HG02852 (cell line): ENCODE results near the gene PNMA1.

Source experiments
- ATAC-seq: cut with Tn5 transposase; IDR thresholded peaks from one replicate; pipeline ENCODE4 v1.9.1; 2021; ENCODE audit warnings: mild to moderate bottlenecking, moderate library complexity; ENCODE audit not compliant: unreplicated experiment

Gene PNMA1

DNA sequence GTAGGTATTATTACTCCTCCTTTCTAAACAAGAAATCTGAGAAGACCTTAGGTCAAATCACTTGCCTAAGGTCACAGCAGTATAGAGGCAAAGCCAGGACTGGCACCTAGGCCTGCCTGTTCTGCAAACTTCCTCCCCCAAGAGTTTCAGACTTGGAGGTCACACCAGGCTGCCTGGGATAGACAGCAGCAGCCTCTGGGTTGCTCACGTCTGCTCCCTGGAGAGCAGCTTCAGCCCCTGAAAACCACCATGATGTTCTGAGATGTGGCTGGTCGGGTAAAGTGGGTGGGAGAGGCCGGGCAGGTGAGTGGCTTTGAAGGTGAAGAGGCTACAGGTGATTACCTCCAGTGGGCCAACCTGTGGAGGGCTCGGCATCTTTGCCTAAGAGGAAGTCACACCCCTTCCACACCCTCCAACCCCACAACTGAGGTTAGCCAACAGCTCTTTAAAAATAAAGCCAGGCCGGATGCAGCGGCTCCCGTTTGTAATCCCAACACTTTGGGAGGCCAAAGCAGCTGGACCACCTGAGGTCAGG, 37.0 kb upstream of the PNMA1 start:
- ATAC-seq = no peak

DNA sequence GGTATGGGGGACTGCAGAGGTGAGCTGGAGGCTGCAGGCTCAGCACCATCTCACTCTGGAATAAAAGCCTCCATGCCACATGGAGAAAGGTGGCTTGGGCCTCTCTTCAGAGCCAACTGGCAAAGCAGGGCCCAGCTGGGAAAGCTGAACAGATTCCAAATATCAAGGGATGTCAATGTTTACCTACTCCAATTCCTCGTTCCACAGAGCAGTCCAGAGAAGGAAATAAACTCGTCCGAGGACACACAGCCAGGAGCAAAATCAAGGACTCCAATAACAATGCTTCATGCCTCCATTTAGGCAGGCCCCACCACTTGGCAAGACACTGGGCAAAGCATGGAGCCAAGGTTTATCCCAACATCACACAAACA, 36.3 kb upstream of the PNMA1 start:
- no peak for ATAC-seq

DNA sequence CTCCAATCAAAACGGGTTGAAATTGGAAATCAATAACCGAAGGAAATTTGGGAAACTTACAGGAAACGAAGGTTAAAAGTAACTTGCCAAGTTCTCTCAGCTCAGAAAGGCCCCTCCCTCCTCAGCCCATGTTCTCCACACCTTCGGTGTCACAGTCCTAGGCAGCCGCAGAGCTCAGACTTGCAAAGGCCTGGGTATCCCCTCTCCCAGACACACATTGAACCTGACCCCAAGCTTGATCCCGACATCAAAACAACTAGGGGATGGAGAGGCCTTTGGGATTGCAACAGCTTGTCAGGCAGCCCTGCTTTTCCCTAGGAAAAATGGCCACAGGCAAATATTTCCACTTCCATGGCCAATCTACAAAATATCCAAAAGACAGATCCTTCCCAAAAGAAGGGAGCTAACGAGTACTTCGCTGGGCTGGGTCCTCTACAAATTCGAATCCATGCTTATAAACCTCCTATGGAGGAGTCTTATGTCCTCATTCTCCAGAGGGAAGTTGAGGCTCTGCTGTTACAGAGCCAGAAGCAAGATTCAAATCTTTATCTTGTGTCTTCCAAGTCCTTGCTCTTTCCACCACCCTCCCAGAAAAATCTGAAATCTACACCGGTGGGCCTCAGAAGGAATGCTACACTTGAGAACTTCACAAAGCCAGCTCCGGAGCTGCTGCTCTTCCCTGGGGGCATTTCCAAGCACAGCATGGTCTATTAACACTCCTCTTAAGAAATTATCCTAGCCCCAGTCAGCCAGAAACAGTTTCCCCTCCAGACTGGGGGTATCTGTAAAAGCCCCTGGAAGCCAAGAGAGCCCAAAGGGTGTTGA, 35.7 kb upstream of the PNMA1 start:
- no peak for ATAC-seq

DNA sequence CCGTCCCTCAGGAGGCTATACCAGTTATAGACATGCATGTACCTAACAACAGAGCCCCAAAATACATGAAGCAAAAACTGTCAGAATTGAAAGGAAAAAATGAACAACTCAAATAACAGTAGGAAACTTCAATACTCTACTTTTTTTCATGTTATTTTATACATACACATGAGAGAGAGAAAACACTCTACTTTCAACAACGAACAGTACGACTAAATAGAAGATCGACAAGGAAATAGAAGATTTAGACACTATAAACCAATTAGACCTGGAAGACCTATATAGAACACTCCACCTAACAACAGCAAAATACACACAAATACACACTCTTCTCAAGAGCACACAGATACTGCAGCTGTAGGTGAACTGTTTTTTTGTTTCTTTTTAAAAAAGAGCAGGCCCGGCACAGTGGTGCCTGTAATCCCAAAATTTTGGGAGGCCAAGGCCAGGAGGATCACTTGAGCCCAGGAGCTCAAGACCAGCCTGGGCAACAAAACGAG, 34.7 kb upstream of the PNMA1 start:
- no peak for ATAC-seq

DNA sequence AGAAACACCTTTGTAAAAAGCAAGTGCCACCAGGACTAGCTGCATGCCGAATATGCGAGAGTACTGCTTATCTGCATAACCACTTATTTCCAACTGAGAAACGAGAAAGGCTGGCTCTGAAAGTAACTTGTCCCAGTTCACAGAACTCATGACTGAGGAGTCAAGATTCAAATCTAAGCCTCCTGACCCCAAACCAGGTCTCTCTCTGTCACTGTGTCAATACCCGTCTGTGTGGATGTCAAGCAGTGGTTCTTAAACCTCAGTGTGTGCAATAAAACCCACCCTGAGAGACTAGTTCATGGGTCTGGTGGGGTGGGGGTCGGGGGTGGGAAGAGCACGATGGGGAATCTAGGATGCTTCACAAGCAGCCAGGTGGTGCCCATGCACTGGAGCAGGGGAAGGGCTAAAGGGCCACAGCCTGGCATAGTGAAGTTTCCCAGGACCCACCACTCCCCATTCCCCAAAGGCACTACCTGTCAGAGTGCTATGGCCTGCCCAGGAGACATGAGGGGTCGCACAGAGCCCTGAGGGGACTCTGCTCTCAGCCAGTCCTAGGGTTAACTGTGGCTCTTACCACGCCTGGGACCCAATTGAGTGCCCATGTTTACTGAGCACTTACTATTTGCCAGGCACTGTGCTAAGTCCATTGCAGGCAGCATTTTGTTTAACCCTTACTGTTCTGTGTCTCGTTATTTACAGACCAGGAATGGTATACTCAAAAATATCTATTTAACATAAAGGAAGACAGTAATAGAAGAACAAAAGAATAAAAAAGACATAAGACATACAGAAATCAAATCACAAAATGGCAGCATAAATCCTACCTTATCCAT, 33.4 kb upstream of the PNMA1 start:
- ATAC-seq = no peak

DNA sequence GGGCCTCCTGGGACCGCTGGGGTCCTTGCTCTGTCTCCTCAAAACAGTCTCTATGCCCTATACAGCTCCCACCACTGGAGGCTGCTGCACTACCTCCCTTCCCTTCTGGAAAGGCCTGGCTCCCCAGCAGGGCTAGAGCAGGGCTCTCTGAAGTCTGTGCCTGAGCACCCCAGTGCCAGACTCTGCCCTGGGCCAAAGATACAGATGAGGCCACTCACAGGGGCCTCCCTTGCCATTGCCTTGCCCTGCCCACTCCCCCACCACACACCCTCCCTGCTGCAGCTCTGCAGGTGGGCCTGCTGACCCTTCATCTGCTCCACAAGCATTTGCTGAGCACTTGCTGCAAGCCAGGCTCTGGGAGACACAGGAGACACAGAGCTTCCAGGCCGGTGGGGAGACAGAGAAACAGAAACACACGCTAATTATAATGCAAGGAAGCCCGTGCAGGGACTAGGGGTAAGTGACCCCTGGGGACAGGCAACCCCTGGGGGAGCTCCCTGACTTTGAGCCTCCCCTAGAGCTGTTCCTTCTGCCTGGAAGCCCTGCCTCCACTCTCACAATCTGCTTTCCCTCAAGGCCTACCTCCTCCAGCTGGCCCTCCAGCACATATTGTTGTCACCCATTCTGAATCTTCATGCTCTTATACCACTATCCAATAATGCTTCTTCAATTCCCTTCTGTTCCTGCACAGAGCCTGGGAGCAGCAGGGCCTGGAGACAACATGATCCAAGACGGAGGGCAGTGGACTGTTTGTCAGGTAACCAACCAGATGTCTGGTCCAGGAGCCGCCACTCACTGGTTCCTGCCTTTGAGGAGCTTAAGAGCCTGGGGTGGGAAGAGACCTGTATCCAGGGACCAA, 32.6 kb upstream of the PNMA1 start:
- no peak for ATAC-seq

DNA sequence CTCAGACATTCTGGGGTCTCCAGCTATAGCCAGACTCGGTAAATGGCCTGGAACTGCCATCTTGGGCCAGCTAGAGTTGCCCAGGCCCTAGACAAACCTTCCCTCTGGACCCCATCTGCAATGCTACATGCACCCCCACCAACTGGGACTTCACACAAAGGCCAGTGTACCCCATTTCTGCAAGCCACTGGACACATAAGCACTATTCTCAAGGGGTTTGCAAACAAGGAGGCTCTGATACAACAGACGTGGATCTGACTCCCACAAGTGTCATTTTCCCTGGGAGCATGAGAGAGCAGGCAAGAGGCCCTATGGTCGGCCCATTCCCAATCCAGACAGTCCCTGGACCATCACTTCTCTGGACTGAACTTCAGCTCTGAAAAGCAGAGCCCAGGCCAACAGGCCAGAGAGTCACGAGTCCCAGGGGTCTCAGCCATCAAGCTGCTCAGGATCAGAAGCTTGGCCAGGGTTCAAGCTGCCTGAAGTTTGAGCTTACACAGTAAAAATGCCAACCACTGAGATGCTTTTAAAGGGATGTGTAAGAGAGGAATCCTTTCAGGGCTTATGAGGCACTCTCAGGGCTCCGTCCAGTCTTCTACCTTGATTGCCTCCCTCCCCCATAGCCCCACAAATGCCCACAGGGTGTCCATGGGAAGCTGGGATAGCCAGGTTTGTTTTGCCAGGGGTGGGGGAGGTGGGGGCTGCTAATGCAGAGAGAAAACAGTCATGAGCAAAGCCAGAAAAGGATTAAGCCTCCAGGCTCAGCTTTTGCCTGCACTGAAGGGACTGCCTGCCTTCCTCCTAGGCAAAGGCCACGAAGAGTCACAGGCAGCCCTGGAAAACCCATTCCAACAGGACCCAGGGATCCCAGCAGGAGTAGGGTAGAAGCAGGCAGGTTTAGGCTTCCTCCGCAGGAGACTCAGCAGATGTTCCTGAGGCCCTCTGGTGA, 31.7 kb upstream of the PNMA1 start:
- no peak for ATAC-seq

DNA sequence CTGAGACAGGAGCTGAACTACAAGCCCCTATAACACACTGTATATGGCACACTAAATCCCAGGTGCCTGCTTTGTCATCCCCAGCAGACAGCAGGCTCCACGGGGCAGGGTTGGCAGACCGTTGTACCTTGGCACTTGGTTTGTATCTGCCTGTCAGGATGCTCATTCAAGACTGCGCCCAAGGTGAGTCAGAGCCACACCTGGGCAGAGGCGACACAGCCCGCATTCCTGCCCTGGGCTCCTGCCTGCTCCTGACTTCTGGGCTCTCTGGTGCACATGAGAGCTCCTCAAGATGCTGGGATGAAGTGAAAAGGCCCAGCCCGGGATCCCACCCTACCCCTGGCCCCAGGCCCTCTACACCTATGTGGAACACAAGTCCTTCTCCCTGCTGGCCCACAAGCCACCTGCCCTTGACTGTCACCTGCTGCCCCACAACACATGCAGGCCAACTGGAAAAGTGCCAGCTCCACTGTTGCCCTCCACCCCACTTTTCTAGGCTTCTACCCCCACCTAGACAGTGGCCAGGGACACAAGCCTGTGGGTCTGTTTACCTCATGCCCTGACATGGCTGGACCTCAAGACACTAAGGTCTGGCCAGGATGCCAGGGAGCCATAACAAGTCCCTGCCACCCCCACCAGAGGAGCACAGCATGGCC, 30.8 kb upstream of the PNMA1 start:
- ATAC-seq = no peak

DNA sequence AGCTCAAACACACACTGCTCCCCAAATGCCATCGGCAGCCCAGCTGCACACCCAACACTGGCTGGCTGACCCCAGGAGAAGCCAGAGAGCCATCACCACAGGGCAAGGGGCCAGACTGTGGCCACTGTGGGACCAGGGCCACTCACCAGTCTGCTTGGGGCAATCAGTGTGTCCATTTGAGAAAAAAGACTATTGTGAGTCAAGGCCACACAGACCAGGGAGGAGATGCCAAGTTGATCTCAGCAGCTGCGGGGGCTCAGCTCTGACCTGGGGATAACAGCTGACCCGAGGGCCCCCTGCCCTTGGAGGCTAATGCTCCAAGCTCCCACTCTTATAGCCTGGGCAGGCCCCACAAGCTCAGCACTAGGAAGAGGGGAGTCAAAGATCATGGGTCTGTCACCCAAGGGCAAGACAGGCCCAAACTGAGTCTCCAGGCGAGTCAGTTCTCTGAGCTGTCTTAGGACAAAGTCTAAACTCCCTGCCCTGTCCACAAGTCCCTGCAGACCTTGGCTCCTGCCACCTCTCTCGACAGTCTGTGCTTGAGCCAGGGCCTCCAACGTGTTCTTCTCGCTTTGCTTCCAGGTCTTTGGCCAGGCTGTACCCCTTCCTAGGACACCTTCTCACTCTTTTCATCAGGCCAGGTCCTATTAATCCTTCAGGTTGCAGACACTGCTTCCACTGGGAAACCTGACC, 30.1 kb upstream of the PNMA1 start:
- no peak for ATAC-seq

DNA sequence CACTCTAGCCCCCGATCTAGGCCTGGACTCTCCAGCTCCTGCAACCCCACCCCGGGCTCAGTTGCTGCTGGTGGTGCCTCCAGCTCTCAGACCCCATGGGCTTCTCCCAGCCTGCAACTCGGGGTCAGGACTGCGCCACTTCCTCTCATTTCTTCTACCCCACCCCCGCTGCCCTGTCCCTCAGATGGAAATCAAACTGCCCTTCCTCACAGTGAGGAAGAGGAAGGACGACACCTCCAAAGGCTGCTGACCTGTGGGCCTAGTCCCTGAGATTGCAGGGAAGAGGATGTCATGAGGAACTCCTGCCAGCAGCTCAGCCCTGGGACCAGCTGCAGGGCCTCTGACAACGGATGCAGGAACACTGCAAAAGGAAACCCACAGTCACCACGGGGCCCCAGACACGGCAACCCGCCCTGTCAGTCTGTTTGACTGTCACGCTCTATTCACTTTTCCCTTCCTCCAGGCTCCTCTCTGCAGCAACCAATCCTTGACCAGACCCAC, 29.3 kb upstream of the PNMA1 start:
- ATAC-seq = peak; percentile 57

DNA sequence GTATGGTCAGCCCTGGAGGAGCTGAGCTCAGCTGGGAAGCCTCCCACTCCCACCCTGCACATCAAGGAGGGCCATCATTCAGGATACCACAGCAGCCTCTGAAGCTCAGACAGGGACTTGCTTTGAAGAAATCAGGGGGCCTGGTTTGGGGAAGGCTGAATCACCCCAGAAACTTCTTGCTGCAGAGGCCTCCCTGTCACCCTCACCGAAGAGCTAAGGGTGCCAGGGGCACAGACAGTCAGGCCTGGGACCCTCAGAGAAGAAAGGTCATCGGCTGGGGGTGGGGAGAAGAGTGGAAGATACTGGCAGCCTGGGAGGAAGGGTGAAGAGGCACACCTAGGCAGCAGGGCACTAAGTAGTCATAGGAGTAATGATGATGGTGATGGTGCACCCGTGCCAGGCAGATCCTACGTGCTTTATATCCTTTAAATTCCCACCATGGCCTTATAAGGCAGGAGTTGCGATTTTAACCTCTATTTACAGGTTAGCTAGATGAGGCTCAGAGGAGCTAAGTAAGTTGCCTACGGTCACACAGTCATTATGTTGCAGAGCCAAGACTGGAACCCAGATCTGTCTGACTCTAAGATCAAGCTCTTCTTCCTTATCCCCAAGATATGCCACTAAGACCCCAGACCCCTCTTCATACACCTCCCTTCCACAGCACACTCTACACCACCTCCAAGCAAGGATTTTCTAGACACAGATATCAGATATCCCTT, 28.5 kb upstream of the PNMA1 start:
- no peak for ATAC-seq

DNA sequence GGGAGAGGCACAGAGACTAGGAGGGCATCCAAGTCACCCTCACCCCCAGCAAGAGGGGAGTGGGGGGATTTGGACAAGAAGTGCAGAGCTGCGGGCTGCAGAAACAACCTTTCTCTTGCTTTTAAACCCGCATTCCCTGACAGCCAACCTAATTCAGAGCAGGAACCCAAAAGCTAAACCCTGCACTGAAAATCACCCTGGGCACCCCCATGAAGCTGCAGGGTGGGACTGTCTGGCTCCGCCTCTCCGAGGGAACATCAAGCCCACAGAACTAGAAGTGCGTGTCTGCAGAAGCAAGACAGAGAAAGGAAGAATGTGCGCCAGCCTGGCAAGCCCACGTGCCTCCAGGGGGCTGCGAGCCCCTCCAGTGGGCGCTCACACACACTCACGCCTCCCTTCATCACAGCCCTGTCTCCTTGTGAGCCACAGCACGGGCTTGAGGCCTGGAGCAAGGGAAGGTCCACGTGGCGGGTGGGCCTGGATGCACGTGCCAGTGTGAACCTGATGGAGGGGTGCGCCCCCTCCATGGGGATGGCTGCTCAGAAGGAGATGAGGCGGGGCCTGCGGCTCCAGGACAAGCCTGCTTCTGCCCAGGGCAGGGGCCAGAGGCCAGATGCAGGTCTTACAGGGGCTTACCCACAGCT, 27.8 kb upstream of the PNMA1 start:
- ATAC-seq = peak; percentile 10

DNA sequence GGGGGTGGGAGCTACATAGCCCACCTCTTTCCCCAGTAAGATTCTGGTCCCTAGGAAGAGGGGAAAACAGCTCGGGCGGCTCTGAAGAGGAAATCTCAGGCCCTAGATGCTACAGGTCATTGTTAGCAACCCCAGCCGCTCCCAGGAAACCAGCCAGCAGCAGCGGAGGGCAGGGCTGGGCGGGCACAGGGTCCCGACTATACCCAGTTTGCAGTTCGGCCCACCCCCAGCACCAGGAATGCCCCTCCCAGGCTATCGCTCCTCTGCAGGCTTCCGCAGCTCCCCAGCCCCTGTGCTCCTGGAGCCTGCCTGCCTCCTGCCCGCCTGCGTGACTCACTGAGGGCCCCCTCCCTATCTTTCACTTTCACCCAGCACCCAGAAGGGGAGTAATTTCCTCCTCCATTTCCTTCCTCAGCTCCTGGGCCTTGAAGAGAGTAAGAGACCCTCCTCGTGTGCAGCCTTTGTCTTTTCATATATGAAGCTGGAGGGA, 27.2 kb upstream of the PNMA1 start:
- ATAC-seq = peak; percentile 45

DNA sequence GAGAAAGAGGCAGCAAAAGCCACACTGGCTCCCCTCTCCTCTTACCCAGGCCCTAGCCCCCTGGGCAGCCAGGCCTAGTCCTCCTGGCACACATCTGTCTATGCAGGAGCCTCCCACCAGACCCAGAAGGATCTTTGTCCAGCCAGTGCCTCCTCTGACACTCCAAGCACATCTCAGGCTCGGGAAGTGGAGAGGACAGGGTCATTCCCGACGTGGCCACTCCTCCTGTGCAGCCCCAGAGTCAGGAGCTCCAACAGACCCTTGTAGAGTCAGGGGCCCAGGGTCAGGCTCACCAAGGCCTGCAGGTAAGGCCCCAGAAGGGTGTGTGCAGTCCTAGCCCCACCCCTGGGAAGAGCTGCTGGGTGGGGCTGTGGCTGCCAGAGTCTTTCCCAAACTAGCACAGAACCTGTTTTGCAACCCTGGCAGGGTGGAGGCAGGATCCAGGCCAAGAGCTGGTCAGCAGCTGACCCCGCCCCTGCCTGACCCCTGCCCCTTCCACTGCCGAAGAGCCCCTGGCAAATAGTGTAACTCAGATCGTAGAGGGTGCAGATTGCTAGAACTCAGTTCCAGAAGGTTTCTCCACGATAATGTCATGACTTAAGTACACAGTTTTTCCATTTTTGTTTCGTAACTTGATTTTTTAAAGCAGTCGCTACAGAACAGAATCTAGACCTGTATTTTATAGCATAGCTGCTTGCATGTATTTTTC, 26.6 kb upstream of the PNMA1 start:
- ATAC-seq = no peak

DNA sequence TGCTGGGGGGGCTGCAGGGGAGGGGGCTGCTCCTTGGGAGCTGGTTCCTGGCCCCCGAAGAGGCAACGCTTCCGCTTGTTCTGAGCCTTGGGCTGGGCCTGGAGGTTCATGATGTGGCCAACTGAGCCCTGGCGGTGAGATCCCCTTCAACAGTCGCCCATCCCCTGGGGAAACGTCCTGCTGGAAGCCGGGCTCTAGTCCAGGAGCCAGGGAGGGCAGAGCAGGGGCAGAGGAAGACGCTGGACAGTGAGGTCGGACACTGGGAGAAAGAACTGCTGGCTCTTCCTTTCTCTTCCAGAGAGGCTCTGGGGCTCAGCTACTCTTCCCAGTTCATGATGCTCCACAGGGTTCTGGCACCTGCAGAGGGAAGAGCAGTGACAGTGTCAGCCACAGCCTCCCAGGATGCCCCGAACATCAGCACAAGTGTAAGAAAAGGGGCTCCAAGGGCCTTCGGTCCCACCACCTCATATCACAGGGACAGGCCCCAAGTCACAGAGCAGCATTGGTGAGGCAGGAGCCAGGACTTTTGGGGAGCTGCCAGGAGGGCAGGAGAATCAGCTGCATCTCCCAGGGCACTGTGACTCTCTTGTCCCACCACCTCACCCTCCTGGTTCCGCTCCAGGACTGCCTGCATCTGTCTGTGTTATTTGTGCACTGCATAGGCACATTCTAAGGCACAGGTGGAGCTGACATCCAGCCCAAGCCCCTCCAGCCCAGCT, 25.9 kb upstream of the PNMA1 start:
- ATAC-seq = no peak
